Hematopoietic multipotent progenitor cell treated with erythropoietin and hydrocortisone succinate and interleukin-3 and kit ligand, for 4 days (in vitro differentiated cells): ENCODE measurements around the gene SMYD5.

Source experiments
- DNase-seq: peaks from one replicate; pipeline ENCODE4 v3.0.0-alpha.2; 2015

The SMYD5 gene

GRCh38 chr2:73243884-73244570, 30.0 kb downstream of the SMYD5 start:
- DNase-seq = peak; percentile 64

DNA sequence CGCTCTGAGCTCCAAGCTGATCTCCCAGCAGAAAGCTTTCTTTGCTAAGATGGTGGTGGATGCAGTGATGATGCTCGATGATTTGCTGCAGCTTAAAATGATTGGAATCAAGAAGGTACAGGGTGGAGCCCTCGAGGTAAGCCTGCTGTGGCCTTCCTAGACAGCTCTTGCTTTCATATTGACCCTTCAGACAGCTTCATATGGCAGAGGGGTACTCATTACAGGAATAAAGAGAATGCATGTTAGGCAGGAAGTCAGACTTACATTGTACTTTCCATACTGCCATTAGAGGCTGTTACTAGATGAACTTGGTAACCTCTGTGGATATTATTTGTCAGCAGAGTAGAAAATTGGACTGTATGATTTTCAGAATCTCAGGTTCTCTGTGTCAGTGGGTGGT, 30.5 kb downstream of the SMYD5 start:
- no peak for DNase-seq

- no peak for DNase-seq
Measured at GRCh38 chr2:73246850-73247249, 32.8 kb downstream of the SMYD5 start.

DNA sequence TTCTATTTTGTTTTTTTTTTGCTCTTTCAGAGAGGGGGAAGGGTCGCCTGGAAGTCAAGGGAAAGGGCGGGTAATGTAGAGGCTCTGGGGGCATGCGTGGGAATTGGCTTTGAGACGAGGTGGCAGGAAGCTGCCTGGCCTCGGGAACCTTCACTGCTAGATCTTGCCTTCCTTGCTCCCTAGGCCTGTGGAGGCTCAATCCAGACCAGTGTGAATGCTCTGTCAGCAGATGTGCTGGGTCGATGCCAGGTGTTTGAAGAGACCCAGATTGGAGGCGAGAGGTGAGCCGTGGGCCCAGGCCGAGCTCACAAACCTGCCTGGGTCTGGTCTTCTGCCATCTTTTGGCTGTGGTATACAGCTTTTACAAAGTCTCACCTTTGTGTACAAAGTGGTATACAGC, 35.6 kb downstream of the SMYD5 start:
- no peak for DNase-seq

DNA sequence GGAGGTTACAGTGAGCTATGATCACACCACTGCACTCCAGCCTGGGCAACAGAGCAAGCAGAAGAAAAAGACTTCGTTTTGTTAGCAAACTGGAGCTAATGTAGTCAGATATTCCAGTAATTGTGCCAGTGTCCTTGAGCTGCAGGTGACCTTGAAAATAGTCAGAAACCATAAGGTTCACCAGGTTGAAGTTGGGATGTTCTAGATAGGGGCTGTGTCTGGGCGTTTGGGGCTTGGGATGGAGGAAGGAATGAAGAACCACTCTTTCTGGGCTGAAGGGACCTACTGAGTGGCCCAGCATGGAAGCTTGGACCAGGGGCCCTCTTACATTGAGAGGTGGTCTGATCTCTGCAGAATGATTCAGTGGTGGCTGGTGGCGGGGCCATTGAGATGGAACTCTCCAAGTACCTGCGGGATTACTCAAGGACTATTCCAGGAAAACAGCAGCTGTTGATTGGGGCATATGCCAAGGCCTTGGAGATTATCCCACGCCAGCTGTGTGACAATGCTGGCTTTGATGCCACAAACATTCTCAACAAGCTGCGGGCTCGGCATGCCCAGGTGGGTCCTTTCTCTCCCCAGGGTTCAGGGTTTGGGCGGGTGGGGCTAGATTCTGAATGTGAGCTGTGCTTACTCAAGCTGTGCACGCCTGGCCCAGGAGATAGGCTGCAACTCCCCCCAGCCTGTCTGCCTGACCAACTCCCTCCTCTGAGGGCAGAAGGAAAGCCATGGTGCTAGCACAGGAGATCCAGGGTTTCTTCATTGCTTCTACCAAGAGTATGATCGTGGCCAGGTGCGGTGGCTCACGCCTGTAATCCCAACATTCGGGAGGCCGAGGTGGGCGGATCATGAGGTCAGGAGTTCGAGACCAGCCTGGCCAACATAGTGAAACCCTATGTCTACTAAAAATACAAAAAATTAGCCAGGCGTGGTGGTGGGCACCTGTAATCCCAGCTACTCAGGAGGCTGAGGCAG, 37.1 kb downstream of the SMYD5 start:
- DNase-seq = no peak

GRCh38 chr2:73252238-73253027, 38.4 kb downstream of the SMYD5 start:
- peak; percentile 23 for DNase-seq

DNA sequence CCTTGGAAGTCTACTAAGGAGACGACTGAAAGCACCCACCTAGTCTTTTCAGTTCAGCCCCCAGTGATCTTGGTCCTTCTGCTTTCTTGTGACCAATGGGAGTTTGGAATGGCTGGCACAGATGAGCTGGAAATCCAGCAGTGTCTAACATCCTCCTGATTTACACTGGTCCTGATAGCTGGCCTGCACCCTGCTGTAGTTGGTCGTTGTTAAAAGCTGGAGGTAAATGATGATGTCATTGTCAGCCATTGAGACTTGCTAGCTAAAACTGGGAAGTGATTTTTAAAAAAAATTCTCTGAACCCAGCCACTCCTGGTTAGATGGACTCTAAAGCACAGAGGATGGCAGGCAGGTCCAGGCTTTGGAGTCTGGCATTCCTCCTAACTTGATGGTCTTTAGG, 39.4 kb downstream of the SMYD5 start:
- no peak for DNase-seq

- DNase-seq = peak; percentile 75
Measured at GRCh38 chr2:73253901-73254300, 39.9 kb downstream of the SMYD5 start.

DNA sequence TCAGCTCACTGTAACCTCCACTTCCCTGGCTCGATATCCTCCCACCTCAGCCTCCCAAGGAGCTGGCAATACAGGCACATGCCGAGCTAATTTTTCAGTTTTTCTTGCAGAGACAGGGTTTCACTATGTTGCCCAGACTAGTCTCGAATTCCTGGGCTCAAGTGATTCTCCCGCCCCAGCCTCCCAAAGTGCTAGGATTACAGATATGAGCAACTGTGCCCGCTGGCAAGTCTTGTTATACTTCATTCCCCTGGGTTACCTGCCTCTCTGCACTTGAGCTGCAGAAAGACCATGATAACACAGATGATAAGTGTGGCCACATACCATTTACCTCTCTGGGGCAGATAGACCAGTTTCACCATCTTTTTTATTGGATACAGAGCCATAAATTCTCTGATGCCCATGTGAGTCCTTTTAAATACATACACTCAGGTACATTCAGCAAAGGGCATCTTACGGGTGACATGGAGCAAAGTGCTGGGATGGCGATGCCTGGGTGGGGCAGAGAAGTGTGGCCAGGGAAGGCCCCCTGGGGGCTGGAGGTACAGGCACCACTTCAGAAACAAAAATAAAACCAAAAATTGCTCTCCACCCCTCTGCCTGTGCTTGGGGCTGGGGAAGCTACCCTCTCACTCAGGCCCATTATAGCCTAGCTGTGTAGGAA, 40.4 kb downstream of the SMYD5 start:
- no peak for DNase-seq

DNA sequence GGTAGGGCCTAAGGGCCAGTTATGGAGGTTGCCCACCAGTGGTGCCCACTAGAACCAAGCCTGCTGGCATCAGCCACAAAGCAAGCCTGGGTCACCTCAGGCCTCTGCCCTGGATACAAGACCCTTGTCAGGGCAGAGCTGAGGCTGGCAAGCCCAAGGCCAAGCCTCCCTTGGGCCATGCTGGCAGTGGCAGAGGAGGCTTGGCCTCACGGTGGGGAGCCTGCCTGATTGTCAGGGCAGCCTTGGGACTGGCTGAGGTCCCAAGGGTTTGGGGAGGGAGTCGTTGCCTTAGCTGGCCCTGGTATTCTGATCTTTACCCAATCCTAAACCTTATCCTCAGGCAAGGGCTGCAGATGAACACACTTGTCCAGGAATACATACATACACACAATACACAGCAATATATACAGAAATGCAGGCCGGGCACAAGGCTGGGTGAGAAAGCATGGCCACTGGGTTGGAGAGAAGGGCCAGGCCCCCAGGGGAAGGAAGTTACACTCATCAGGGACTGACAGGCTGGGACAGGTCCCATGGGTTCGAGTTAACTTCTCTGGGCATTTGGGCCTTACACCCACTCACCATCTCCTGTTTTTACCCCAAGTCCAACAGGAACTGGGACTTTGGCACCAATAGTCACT, 41.1 kb downstream of the SMYD5 start:
- no peak for DNase-seq

GRCh38 chr2:73255907-73256617, 42.0 kb downstream of the SMYD5 start:
- DNase-seq = no peak

DNA sequence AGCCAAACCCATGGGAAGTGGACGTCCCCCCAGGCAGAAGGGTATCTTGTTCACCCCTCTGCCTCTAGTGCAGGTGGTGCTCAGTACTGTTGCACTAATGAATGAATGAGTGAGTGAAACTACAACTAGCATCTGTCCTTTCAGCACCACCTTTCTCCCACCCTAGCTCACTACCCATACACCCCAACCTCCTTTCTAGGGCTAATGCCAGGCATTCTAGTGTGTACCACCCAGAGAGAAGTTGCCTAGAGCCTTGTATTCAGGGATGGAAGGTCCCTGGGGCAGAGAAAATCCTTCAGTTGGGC, 42.5 kb downstream of the SMYD5 start:
- no peak for DNase-seq

GRCh38 chr2:73257021-73257420, 43.0 kb downstream of the SMYD5 start:
- no peak for DNase-seq

GRCh38 chr2:73257425-73258125, 43.5 kb downstream of the SMYD5 start:
- peak; percentile 77 for DNase-seq

- no peak for DNase-seq
Measured at GRCh38 chr2:73258186-73258912, 44.3 kb downstream of the SMYD5 start.

DNA sequence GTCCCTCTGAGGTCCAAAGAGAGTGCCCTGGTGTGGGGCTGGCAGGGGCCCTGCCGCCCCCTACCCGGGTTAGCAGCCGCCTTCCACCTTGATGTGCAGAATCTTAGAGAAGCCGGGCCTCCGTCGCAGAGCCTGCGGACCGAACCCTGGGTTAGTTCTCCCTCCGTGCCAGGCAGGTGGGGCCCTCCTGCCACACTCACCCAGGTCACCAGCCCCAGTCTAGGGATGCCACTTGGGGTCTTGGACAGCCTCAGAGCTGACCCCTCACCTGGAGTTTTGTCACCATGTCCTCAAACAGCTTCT, 44.8 kb downstream of the SMYD5 start:
- DNase-seq = no peak

DNA sequence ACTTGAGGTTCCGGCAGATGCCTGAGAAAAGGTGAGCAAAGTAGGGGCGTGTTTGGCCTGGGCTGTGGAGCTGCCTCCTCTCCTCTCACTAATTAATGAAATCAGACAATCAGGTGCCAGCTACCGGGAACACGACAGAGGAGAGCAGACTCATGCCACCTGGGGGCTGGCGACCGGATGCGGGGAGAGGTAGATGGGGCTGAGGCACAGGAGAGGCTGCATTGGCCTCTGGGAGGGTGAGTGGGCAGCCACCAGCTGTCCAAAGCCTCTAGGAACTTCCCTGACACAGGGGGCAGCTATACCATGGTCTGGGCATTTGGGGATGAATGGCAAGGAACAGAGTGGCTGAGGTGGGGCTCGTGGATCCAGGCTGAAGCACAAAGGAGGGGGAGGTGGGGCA, 45.2 kb downstream of the SMYD5 start:
- no peak for DNase-seq

GRCh38 chr2:73259704-73260337, 45.8 kb downstream of the SMYD5 start:
- no peak for DNase-seq

DNA sequence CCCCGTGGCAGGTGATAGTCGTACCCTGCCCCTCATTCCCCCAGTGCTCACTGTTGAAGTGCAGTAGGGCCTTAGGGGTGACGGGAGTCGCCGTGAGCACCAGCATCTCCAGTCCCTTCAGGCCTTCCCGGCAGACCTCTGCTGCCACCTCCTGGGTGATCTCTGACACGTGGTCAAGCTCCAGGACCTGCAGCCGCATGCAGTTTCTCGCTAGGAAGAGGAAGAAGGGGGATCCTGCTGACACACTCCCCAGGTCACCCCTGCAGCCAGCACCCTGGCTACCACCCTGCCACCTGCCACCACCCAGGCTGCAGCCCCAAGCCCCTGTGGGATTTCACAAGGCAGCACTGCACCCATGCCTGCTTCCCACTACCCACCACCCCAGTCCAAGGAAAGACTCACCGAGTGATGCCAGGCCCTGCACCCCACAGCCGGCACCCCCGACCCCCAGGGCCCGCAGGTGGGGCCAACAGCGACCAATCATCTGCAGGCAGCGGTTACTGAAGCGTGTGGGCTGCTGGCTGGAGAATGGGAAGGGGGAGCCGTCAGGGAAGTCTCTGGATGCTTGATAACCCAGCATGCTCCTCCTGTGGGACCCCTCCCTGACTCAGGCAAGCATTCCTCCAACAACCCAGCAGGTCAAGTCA, 46.4 kb downstream of the SMYD5 start:
- DNase-seq = peak; percentile 78
